Activated naive CD4-positive, alpha-beta T cell treated with anti-CD3 and anti-CD28 coated beads for 36 hours (primary cell): ENCODE measurements around the gene FBXW11. TPM values are rescaled to one million over a fixed set of nuclear protein-coding genes. Genes with fewer than 3 reads are reported as not detected.

Source experiments
- CTCF ChIA-PET: fragments of 350-600 bp; sonication (Branson Sonifier 250); formaldehyde crosslinking; loops from one replicate; lab custom pipeline; 2021; ENCODE audit warnings: antibody characterized with exemption; lab: Charles Lee
- DNase-seq: peaks from one replicate; pipeline ENCODE4 v3.0.0-alpha.2; 2020
- H3K27ac Mint-ChIP-seq: one replicate; pipeline ENCODE4 v1.8.0; 2021; ENCODE audit warnings: mild to moderate bottlenecking, mixed read lengths
- H3K27me3 Mint-ChIP-seq: one replicate; pipeline ENCODE4 v1.8.0; 2021; ENCODE audit warnings: low read depth, mixed read lengths
- H3K36me3 Mint-ChIP-seq: one replicate; pipeline ENCODE4 v1.8.0; 2021; ENCODE audit warnings: low read depth, mixed read lengths
- H3K4me1 Mint-ChIP-seq: one replicate; pipeline ENCODE4 v1.8.0; 2021; ENCODE audit warnings: low read depth, mixed read lengths
- H3K4me3 Mint-ChIP-seq: one replicate; pipeline ENCODE4 v1.8.0; 2021; ENCODE audit warnings: mild to moderate bottlenecking, moderate library complexity, mixed read lengths
- H3K9me3 Mint-ChIP-seq: one replicate; pipeline ENCODE4 v1.8.0; 2021; ENCODE audit warnings: mixed read lengths
- intact Hi-C: fragments of 100-400 bp; cut with micrococcal nuclease; formaldehyde crosslinking; loops from one replicate; pipeline ENCODE4 v1.15.1; 2023
- total RNA-seq, 2 experiments: library from RNA; stranded (reverse); gene quantifications; one replicate each; pipeline ENCODE4 v1.2.3, GENCODE V29; 2021

Gene FBXW11
- total RNA-seq, 2 experiments from 2014 or later = 32.8 to 35.5 TPM

GRCh38 chr5:172009536-172010270, 3.3 kb upstream of the FBXW11 start:
- Mint-ChIP-seq H3K9me3 (no peaks in the 10 kb centered on the region), H3K27me3 (no peaks in the 10 kb centered on the region), H3K27ac (no peak overlapping the region), H3K4me3 (no peak overlapping the region), H3K4me1 (peaks cover 20% of the 10 kb centered on the region), H3K36me3 (peaks cover 4% of the 10 kb centered on the region)
- CTCF ChIA-PET = interaction anchor here (6.3 kb wide), 1 partner anchor 98 kb away, joined by 61 read pairs; no protein-coding TSS in a partner anchor
- no peak for DNase-seq
- intact Hi-C loops = loop anchor here (5.0 kb wide), 1 partner anchor 1677 kb away; no protein-coding TSS in a partner anchor

- peaks cover 4% of the 10 kb centered on the region for H3K36me3 Mint-ChIP-seq
These were observed 2.3 kb upstream of the FBXW11 start for GRCh38 chr5:172008689-172009141.

GRCh38 chr5:172008111-172008455, 1.6 kb upstream of the FBXW11 start:
- no peak for DNase-seq
- no peak overlapping the region for H3K27ac Mint-ChIP-seq
- H3K4me1 Mint-ChIP-seq = peaks cover 31% of the 10 kb centered on the region
- no peaks in the 10 kb centered on the region for H3K27me3 Mint-ChIP-seq
- peaks cover 6% of the 10 kb centered on the region for H3K36me3 Mint-ChIP-seq
- peak overlapping the region; percentile 96 for H3K4me3 Mint-ChIP-seq
- intact Hi-C loops = loop anchor here (5.0 kb wide), 1 partner anchor 1676 kb away; no protein-coding TSS in a partner anchor
- no peaks in the 10 kb centered on the region for H3K9me3 Mint-ChIP-seq
- CTCF ChIA-PET = interaction anchor here (0.5 to 6.3 kb wide), 11 partner anchors 29 to 590 kb away, joined by 3 to 61 read pairs (median 4); partner anchors contain the start of gene STK10

More at GRCh38 chr5:172008689-172009141, 2.3 kb upstream of the FBXW11 start:
- Mint-ChIP-seq H3K4me1 (peaks cover 25% of the 10 kb centered on the region), H3K4me3 (no peak overlapping the region), H3K27me3 (no peaks in the 10 kb centered on the region), H3K9me3 (no peaks in the 10 kb centered on the region), H3K27ac (no peak overlapping the region)
- DNase-seq = no peak
- CTCF ChIA-PET = interaction anchor here (0.9 to 6.3 kb wide), 2 partner anchors 34 to 97 kb away, joined by 3 to 61 read pairs; no protein-coding TSS in a partner anchor
- intact Hi-C loops = loop anchor here (5.0 kb wide), 1 partner anchor 1676 kb away; no protein-coding TSS in a partner anchor

GRCh38 chr5:172007175-172008110, 1.0 kb upstream of the FBXW11 start:
- no peaks in the 10 kb centered on the region for H3K9me3 Mint-ChIP-seq
- peaks cover 6% of the 10 kb centered on the region for H3K36me3 Mint-ChIP-seq
- H3K4me1 Mint-ChIP-seq = peaks cover 37% of the 10 kb centered on the region
- peak overlapping the region; percentile 99 for H3K27ac Mint-ChIP-seq
- CTCF ChIA-PET = interaction anchor here (0.5 to 6.3 kb wide), 20 partner anchors 29 to 286 kb away, joined by 3 to 61 read pairs (median 4); partner anchors contain the start of genes STK10 and UBTD2
- no peaks in the 10 kb centered on the region for H3K27me3 Mint-ChIP-seq
- DNase-seq = peak; percentile 26
- peak overlapping the region; percentile 96 for H3K4me3 Mint-ChIP-seq
- intact Hi-C loops = loop anchor here (1.0 to 5.0 kb wide), 3 partner anchors 95 to 1675 kb away; partner anchors contain the start of gene UBTD2

GRCh38 chr5:172005708-172006320, 624 bp downstream of the FBXW11 start:
- Mint-ChIP-seq H3K27me3 (no peaks in the 10 kb centered on the region), H3K9me3 (no peaks in the 10 kb centered on the region), H3K4me1 (peaks cover 53% of the 10 kb centered on the region), H3K36me3 (peaks cover 6% of the 10 kb centered on the region), H3K4me3 (peak overlapping the region; percentile 96), H3K27ac (peak overlapping the region; percentile 95)
- CTCF ChIA-PET = interaction anchor here (0.6 to 6.3 kb wide), 10 partner anchors 9 to 277 kb away, joined by 3 to 61 read pairs (median 4); partner anchors contain the start of genes STK10 and UBTD2
- DNase-seq = peak; percentile 29
- intact Hi-C loops = loop anchor here (1.0 to 5.0 kb wide), 12 partner anchors 17 to 1674 kb away; partner anchors contain the start of genes NPM1, STK10 and UBTD2

- peak overlapping the region; percentile 95 for H3K27ac Mint-ChIP-seq
- H3K4me3 Mint-ChIP-seq = peak overlapping the region; percentile 96
- CTCF ChIA-PET = interaction anchor here (0.6 to 6.3 kb wide), 6 partner anchors 8 to 93 kb away, joined by 3 to 61 read pairs (median 3); no protein-coding TSS in a partner anchor
- peaks cover 62% of the 10 kb centered on the region for H3K4me1 Mint-ChIP-seq
- H3K36me3 Mint-ChIP-seq = peaks cover 9% of the 10 kb centered on the region
- DNase-seq = peak; percentile 46
- H3K9me3 Mint-ChIP-seq = no peaks in the 10 kb centered on the region
- no peaks in the 10 kb centered on the region for H3K27me3 Mint-ChIP-seq
- intact Hi-C loops = loop anchor here (1.0 to 5.0 kb wide), 5 partner anchors 16 to 1673 kb away; no protein-coding TSS in a partner anchor
These were observed 1.6 kb downstream of the FBXW11 start for GRCh38 chr5:172004824-172005237.

GRCh38 chr5:172003746-172004145, 2.7 kb downstream of the FBXW11 start:
- Mint-ChIP-seq H3K4me1 (peaks cover 70% of the 10 kb centered on the region), H3K9me3 (no peaks in the 10 kb centered on the region), H3K27me3 (no peaks in the 10 kb centered on the region), H3K27ac (peak overlapping the region; percentile 47), H3K36me3 (peaks cover 9% of the 10 kb centered on the region), H3K4me3 (no peak overlapping the region)
- no peak for DNase-seq
- intact Hi-C loops = loop anchor here (2.0 kb wide), 1 partner anchor 271 kb away; no protein-coding TSS in a partner anchor
- CTCF ChIA-PET = interaction anchor here (1.0 to 1.2 kb wide), 2 partner anchors 92 to 97 kb away, joined by 3 to 7 read pairs; no protein-coding TSS in a partner anchor

GRCh38 chr5:172002840-172003512, 3.5 kb downstream of the FBXW11 start:
- H3K4me1 Mint-ChIP-seq = peaks cover 67% of the 10 kb centered on the region
- intact Hi-C loops = loop anchor here (1.0 kb wide), 1 partner anchor 91 kb away; no protein-coding TSS in a partner anchor
- H3K27me3 Mint-ChIP-seq = no peaks in the 10 kb centered on the region
- peaks cover 9% of the 10 kb centered on the region for H3K36me3 Mint-ChIP-seq
- no peaks in the 10 kb centered on the region for H3K9me3 Mint-ChIP-seq
- DNase-seq = no peak
- CTCF ChIA-PET = interaction anchor here (1.0 kb wide), 1 partner anchor 91 kb away, joined by 7 read pairs; no protein-coding TSS in a partner anchor
- H3K4me3 Mint-ChIP-seq = no peak overlapping the region
- peak overlapping the region; percentile 34 for H3K27ac Mint-ChIP-seq

- no peaks in the 10 kb centered on the region for H3K9me3 Mint-ChIP-seq
- peak; percentile 27 for DNase-seq
- peaks cover 67% of the 10 kb centered on the region for H3K4me1 Mint-ChIP-seq
- intact Hi-C loops = loop anchor here (1.0 kb wide), 1 partner anchor 90 kb away; no protein-coding TSS in a partner anchor
- H3K36me3 Mint-ChIP-seq = peaks cover 11% of the 10 kb centered on the region
- no peak overlapping the region for H3K27ac Mint-ChIP-seq
- H3K27me3 Mint-ChIP-seq = no peaks in the 10 kb centered on the region
- CTCF ChIA-PET = interaction anchor here (0.7 to 1.0 kb wide), 3 partner anchors 11 to 89 kb away, joined by 3 to 4 read pairs (median 3); no protein-coding TSS in a partner anchor
- H3K4me3 Mint-ChIP-seq = no peak overlapping the region
These were observed 4.1 kb downstream of the FBXW11 start for GRCh38 chr5:172002310-172002709.

GRCh38 chr5:171999877-172000276, 6.6 kb downstream of the FBXW11 start:
- H3K4me3 Mint-ChIP-seq = no peak overlapping the region
- H3K9me3 Mint-ChIP-seq = no peaks in the 10 kb centered on the region
- CTCF ChIA-PET = interaction anchor here (1.3 kb wide), 1 partner anchor 60 kb away, joined by 3 read pairs; no protein-coding TSS in a partner anchor
- H3K36me3 Mint-ChIP-seq = peaks cover 22% of the 10 kb centered on the region
- intact Hi-C loops = no loop called here
- no peaks in the 10 kb centered on the region for H3K27me3 Mint-ChIP-seq
- H3K4me1 Mint-ChIP-seq = peaks cover 71% of the 10 kb centered on the region
- no peak overlapping the region for H3K27ac Mint-ChIP-seq
- DNase-seq = no peak
